Fibroblast of lung (primary cell): ENCODE results near the gene NUP93. TPM values are rescaled to one million over a fixed set of nuclear protein-coding genes. Genes with fewer than 3 reads are reported as not detected.

ENCODE experiments used
- DNase-seq, 2 donors: peaks; one replicate each; pipeline versions ENCODE4 v3.0.0 to v3.0.0-alpha.2; 2010; ENCODE audit warnings: low read depth in 2 of 2
- H2AFZ ChIP-seq: 2 replicates; pipeline ENCODE4 v1.5.1; 2012; ENCODE audit warnings: low read length, control low read depth, inconsistent platforms
- H3K27ac ChIP-seq: 2 replicates; pipeline ENCODE4 v1.5.1; 2011; ENCODE audit warnings: low read length, control low read depth; ENCODE audit not compliant: insufficient read depth
- H3K27me3 ChIP-seq: 2 replicates; pipeline ENCODE4 v1.5.1; 2011; ENCODE audit warnings: mild to moderate bottlenecking, low read length; ENCODE audit not compliant: control insufficient read depth, insufficient read depth
- H3K36me3 ChIP-seq: 2 replicates; pipeline ENCODE4 v1.5.1; 2011; ENCODE audit warnings: low read length; ENCODE audit not compliant: control insufficient read depth, insufficient read depth
- H3K4me1 ChIP-seq: 2 replicates; pipeline ENCODE4 v1.5.1; 2011; ENCODE audit warnings: low read length; ENCODE audit not compliant: control insufficient read depth, insufficient read depth; ENCODE audit errors: extremely low read depth
- H3K4me2 ChIP-seq: 2 replicates; pipeline ENCODE4 v1.5.1; 2011; ENCODE audit warnings: low read length, control low read depth; ENCODE audit not compliant: insufficient read depth; ENCODE audit errors: extremely low read depth
- H3K4me3 ChIP-seq, 4 experiments: fragments of 200-600 bp in 1 of 4; sonication (generic) in 1 of 4; replicated peaks in 1 of 4; 2 replicates each; pipeline ENCODE4 v1.5.1; 2011 to 2016; ENCODE audit warnings: low read length in 4 of 4, low read depth in 3 of 4, mild to moderate bottlenecking in 3 of 4, control low read depth in 2 of 4, inconsistent platforms in 1 of 4, mixed read lengths in 1 of 4; ENCODE audit not compliant: insufficient read depth in 1 of 4; ENCODE audit errors: control extremely low read depth in 1 of 4
- H3K79me2 ChIP-seq: 2 replicates; pipeline ENCODE4 v1.5.1; 2012; ENCODE audit warnings: mild to moderate bottlenecking, low read length, inconsistent platforms; ENCODE audit not compliant: control insufficient read depth, insufficient read depth
- H3K9ac ChIP-seq: 2 replicates; pipeline ENCODE4 v1.5.1; 2011; ENCODE audit warnings: mild to moderate bottlenecking, low read length, control low read depth; ENCODE audit not compliant: insufficient read depth
- H3K9me3 ChIP-seq: 2 replicates; pipeline ENCODE4 v1.5.1; 2012; ENCODE audit warnings: low read depth, low read length; ENCODE audit not compliant: control insufficient read depth, insufficient read depth
- H4K20me1 ChIP-seq: 2 replicates; pipeline ENCODE4 v1.5.1; 2011; ENCODE audit warnings: low read length; ENCODE audit not compliant: control insufficient read depth, insufficient read depth; ENCODE audit errors: extremely low read depth
- CTCF ChIP-seq, 2 donors: IDR thresholded peaks in 1 of 2; conservative IDR thresholded peaks in 1 of 2; 1 replicate in 1 of 2; 2 replicates in 1 of 2; pipeline ENCODE4 v1.5.1; 2011 to 2012; ENCODE audit warnings: low read length in 2 of 2, control low read depth in 1 of 2, inconsistent platforms in 1 of 2, low read depth in 1 of 2, mild to moderate bottlenecking in 1 of 2
- EZH2 ChIP-seq: IDR thresholded peaks from 2 replicates; pipeline ENCODE4 v1.5.1; 2012; ENCODE audit warnings: low read length, control low read depth, mild to moderate bottlenecking; ENCODE audit errors: missing control alignments
- polyA plus RNA-seq, 2 donors: library from polyadenylated mRNA; depleted of rRNA in 1 of 2; stranded (reverse) in 1 of 2; unstranded in 1 of 2; fragments of >200 nt; gene quantifications; 2 replicates each; pipeline ENCODE4 v1.2.1, GENCODE V29; 2011 to 2012; ENCODE audit warnings: missing spikeins in 1 of 2
- total RNA-seq: library from RNA; depleted of rRNA; stranded (reverse); fragments of >200 nt; gene quantifications from 2 replicates; pipeline ENCODE4 v1.2.1, GENCODE V29; 2014

NUP93 gene
- total and polyA plus RNA-seq, 2 donors (not counting 1 experiment from before 2014, with no cell fraction given) = 37.6 to 42.9 TPM

- Histone ChIP-seq H3K36me3 (no peaks in the 10 kb centered on the region), H3K27ac (no peak overlapping the region), H3K9me3 (no peaks in the 10 kb centered on the region), H3K4me1 (no peaks in the 10 kb centered on the region), H3K4me3 (no peak overlapping the region), H3K9ac (no peak overlapping the region), H3K79me2 (no peaks in the 10 kb centered on the region), H2AFZ (no peak overlapping the region), H4K20me1 (no peaks in the 10 kb centered on the region), H3K4me2 (no peak overlapping the region), H3K27me3 (no peaks in the 10 kb centered on the region)
- no peak for DNase-seq
- no peak for TF ChIP-seq CTCF (conservative IDR thresholded peaks at IDR 0.05 in 1 of 2, IDR thresholded peaks at IDR 0.05 in 1 of 2; ENCODE audit: low read depth in 1 of 2, low read length in 2 of 2)
- no peak for TF ChIP-seq EZH2
These were observed 34.7 kb upstream of the NUP93 start for GRCh38 chr16:56695246-56695645.

GRCh38 chr16:56697456-56698155 lies 32.3 kb upstream of the NUP93 start:
- Histone ChIP-seq H3K4me3 (no peak overlapping the region), H3K4me2 (no peak overlapping the region), H3K36me3 (no peaks in the 10 kb centered on the region), H3K27me3 (no peaks in the 10 kb centered on the region), H3K27ac (no peak overlapping the region), H3K79me2 (no peaks in the 10 kb centered on the region), H4K20me1 (no peaks in the 10 kb centered on the region), H3K4me1 (peaks cover 4% of the 10 kb centered on the region), H3K9ac (no peak overlapping the region), H2AFZ (no peak overlapping the region), H3K9me3 (no peaks in the 10 kb centered on the region)
- TF ChIP-seq EZH2 = no peak
- no peak for TF ChIP-seq CTCF (conservative IDR thresholded peaks at IDR 0.05 in 1 of 2, IDR thresholded peaks at IDR 0.05 in 1 of 2; ENCODE audit: low read depth in 1 of 2, low read length in 2 of 2)
- DNase-seq = no peak

GRCh38 chr16:56700195-56700594 lies 29.7 kb upstream of the NUP93 start:
- DNase-seq = peak in 1 of 2 donors; percentile 70
- no peak for TF ChIP-seq EZH2
- no peak for TF ChIP-seq CTCF (conservative IDR thresholded peaks at IDR 0.05 in 1 of 2, IDR thresholded peaks at IDR 0.05 in 1 of 2; ENCODE audit: low read depth in 1 of 2, low read length in 2 of 2)
- no peaks in the 10 kb centered on the region for H3K27me3 ChIP-seq
- H3K4me3 ChIP-seq = no peak overlapping the region
- no peaks in the 10 kb centered on the region for H4K20me1 ChIP-seq
- no peak overlapping the region for H3K4me2 ChIP-seq
- no peaks in the 10 kb centered on the region for H3K36me3 ChIP-seq
- no peak overlapping the region for H3K9ac ChIP-seq
- H3K27ac ChIP-seq = no peak overlapping the region
- H2AFZ ChIP-seq = no peak overlapping the region
- H3K4me1 ChIP-seq = peaks cover 4% of the 10 kb centered on the region
- H3K9me3 ChIP-seq = no peaks in the 10 kb centered on the region
- H3K79me2 ChIP-seq = no peaks in the 10 kb centered on the region
